ENCODE results near the gene SLC16A11. TPM values are rescaled to one million over a fixed set of nuclear protein-coding genes. Genes with fewer than 3 reads are reported as not detected.

SLC16A11 gene
- total RNA-seq, 1 experiment from 2014 or later: not detected

DNA sequence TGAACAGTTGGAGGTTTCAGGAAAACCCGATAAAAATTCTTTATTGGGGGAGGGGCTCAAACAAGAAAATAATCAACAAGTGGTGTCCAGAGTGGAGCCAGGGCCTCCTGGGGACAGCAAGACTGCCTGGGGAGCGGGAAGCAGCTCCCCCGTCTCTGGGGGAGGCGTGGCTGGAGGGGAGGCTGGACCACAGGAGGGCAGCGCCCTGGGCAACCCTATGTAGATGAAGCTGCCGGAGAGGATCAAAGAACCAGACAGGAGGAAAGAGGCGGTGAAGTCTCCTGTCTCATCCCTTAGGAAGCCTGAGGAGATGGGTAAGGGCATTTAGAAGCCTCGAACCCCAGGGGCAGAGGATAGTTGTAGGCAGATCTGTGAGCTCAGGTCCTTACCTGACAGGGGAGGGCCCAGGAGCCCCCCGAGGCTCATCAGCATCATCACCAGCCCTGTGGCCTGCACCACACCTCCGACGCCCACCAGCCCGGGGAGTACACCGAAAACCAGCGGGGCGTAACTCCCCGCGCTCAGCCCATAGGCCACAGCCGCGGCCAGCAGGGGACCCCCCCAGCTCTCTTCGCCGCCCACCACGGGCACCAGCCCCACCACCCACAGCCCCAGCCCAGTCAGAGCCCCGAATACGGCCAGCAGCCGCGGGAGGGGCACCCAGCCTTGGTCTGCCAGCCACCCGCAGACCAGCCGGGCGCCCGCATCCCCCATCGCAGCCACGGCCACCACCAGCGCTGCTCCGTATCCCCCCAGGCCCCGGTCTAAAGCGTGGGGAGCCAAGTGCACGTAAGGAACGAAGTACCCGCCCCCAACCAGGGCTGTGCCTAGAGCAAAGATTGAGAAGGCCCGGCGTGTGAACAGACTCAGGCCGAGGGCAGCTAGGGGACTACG, 2.0 kb downstream of the SLC16A11 start:
- BruUV-seq (replicated peaks): no TSS peak
- no peak for DNase-seq (ENCODE audit: unreplicated experiment)
- intact Hi-C loops (cut with micrococcal nuclease): no loop called here
- Mint-ChIP-seq H3K9me3 (ENCODE audit: unreplicated experiment) (no peaks in the 10 kb centered on the region), H3K4me3 (ENCODE audit: unreplicated experiment) (no peak overlapping the region), H3K27ac (ENCODE audit: low read depth, unreplicated experiment) (no peak overlapping the region), H3K36me3 (ENCODE audit: insufficient read depth, unreplicated experiment) (peaks cover 7% of the 10 kb centered on the region), H3K4me1 (ENCODE audit: insufficient read depth, unreplicated experiment) (peaks cover 12% of the 10 kb centered on the region), H3K27me3 (ENCODE audit: insufficient read depth, unreplicated experiment) (no peaks in the 10 kb centered on the region)
- ChIA-PET POLR2A (no interaction called here), CTCF (interaction anchor here (0.6 to 1.7 kb wide), 3 partner anchors 11 to 107 kb away, joined by 3 to 5 read pairs (median 3); no protein-coding TSS in a partner anchor)
- TF ChIP-seq CTCF (IDR thresholded peaks at IDR 0.05; ENCODE audit: unreplicated experiment): no peak

DNA sequence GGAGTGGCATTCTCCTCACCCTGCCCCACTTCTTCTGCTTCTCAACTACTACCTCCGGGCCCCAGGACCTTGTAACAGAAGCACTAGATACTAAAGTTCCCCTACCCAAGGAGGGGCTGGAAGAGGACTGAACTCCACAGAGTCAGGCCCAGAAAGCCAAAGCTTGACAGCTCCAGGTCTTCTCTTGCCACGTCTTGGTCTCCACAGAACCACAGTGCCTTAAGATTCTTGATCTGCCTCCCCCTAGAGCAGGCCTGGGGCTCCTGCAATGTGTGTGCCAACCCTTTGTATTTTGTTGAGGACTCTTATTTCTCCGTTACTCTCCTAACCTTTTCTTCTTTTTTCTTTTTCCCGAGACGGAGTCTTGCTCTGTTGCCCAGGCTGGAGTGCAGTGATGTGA, 4.1 kb downstream of the SLC16A11 start:
- intact Hi-C loops (cut with micrococcal nuclease): no loop called here
- peaks cover 10% of the 10 kb centered on the region for H3K36me3 Mint-ChIP-seq (ENCODE audit: insufficient read depth, unreplicated experiment)
- H3K4me3 Mint-ChIP-seq (ENCODE audit: unreplicated experiment): no peak overlapping the region
- H3K27me3 Mint-ChIP-seq (ENCODE audit: insufficient read depth, unreplicated experiment): no peaks in the 10 kb centered on the region
- CTCF ChIA-PET: no interaction called here
- no peak for TF ChIP-seq CTCF (IDR thresholded peaks at IDR 0.05; ENCODE audit: unreplicated experiment)
- no peak for DNase-seq (ENCODE audit: unreplicated experiment)
- no peak overlapping the region for H3K27ac Mint-ChIP-seq (ENCODE audit: low read depth, unreplicated experiment)
- no TSS peak for BruUV-seq (replicated peaks)
- H3K4me1 Mint-ChIP-seq (ENCODE audit: insufficient read depth, unreplicated experiment): peaks cover 15% of the 10 kb centered on the region
- no peaks in the 10 kb centered on the region for H3K9me3 Mint-ChIP-seq (ENCODE audit: unreplicated experiment)
- POLR2A ChIA-PET: no interaction called here

GRCh38 chr17:7038025-7038862, 5.6 kb downstream of the SLC16A11 start:
- no peak for DNase-seq (ENCODE audit: unreplicated experiment)
- Mint-ChIP-seq H3K4me3 (ENCODE audit: unreplicated experiment) (no peak overlapping the region), H3K9me3 (ENCODE audit: unreplicated experiment) (no peaks in the 10 kb centered on the region), H3K27me3 (ENCODE audit: insufficient read depth, unreplicated experiment) (no peaks in the 10 kb centered on the region), H3K27ac (ENCODE audit: low read depth, unreplicated experiment) (no peak overlapping the region), H3K4me1 (ENCODE audit: insufficient read depth, unreplicated experiment) (peaks cover 16% of the 10 kb centered on the region), H3K36me3 (ENCODE audit: insufficient read depth, unreplicated experiment) (peaks cover 10% of the 10 kb centered on the region)
- CTCF ChIA-PET: interaction anchor here (1.2 to 1.9 kb wide), 3 partner anchors 8 to 102 kb away, joined by 3 to 12 read pairs (median 5); no protein-coding TSS in a partner anchor
- intact Hi-C loops (cut with micrococcal nuclease): no loop called here
- no peak for TF ChIP-seq CTCF (IDR thresholded peaks at IDR 0.05; ENCODE audit: unreplicated experiment)
- POLR2A ChIA-PET: interaction anchor here (1.8 to 1.9 kb wide), 2 partner anchors 7 to 26 kb away, joined by 10 read pairs; partner anchors contain the start of gene RNASEK
- no TSS peak for BruUV-seq (replicated peaks)
